OCI-LY3 (cell line): ENCODE measurements around the gene MSMP.

ENCODE experiments used
- EZH2phosphoT487 ChIP-seq: fragments of 200-600 bp; shearing (Covaris generic); IDR thresholded peaks from 2 replicates; pipeline ENCODE4 v1.6.1; 2018; ENCODE audit warnings: antibody characterized with exemption, mixed run types, low read depth
- TF ChIP-seq, protein P1 (sequence below): fragments of 200-600, 300-600 bp; sonication (generic); IDR thresholded peaks from 2 replicates; pipeline ENCODE4 v1.5.1; 2014; ENCODE audit warnings: antibody characterized with exemption, low read length, low read depth

DNA sequence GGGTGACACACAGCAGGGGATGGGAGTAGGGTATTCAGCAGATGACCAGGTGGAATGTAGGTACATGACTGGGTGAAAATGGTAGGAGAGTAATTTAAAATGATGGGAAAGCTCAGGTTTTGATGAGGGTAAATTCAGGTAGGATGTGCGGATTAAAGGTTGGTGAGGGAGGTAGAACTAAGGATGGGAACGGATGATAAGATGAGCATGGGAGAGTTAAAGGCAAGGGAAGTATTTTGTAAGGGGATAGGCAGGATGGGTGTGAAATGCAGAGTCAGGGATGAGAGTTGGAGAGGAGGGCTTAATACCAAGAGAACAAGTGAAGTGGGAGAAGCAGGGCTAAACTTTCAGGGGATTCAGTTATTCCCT lies 23.6 kb downstream of the MSMP start:
- TF ChIP-seq, protein P1, sequence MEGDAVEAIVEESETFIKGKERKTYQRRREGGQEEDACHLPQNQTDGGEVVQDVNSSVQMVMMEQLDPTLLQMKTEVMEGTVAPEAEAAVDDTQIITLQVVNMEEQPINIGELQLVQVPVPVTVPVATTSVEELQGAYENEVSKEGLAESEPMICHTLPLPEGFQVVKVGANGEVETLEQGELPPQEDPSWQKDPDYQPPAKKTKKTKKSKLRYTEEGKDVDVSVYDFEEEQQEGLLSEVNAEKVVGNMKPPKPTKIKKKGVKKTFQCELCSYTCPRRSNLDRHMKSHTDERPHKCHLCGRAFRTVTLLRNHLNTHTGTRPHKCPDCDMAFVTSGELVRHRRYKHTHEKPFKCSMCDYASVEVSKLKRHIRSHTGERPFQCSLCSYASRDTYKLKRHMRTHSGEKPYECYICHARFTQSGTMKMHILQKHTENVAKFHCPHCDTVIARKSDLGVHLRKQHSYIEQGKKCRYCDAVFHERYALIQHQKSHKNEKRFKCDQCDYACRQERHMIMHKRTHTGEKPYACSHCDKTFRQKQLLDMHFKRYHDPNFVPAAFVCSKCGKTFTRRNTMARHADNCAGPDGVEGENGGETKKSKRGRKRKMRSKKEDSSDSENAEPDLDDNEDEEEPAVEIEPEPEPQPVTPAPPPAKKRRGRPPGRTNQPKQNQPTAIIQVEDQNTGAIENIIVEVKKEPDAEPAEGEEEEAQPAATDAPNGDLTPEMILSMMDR: no peak
- TF ChIP-seq EZH2phosphoT487: no peak
